Stimulated activated CD8-positive, alpha-beta memory T cell treated with anti-CD3 and anti-CD28 coated beads, Interleukin-7, amount 100 ng/mL, for 24 hours (primary cell): ENCODE measurements around the gene MYO1B.
A peak's percentile ranks its signal among the peaks of the same experiment; 100 is the strongest.

Source experiments
- DNase-seq: peaks from one replicate; pipeline ENCODE4 v3.0.0-alpha.2; 2020; ENCODE audit warnings: low read depth

Gene MYO1B

DNA sequence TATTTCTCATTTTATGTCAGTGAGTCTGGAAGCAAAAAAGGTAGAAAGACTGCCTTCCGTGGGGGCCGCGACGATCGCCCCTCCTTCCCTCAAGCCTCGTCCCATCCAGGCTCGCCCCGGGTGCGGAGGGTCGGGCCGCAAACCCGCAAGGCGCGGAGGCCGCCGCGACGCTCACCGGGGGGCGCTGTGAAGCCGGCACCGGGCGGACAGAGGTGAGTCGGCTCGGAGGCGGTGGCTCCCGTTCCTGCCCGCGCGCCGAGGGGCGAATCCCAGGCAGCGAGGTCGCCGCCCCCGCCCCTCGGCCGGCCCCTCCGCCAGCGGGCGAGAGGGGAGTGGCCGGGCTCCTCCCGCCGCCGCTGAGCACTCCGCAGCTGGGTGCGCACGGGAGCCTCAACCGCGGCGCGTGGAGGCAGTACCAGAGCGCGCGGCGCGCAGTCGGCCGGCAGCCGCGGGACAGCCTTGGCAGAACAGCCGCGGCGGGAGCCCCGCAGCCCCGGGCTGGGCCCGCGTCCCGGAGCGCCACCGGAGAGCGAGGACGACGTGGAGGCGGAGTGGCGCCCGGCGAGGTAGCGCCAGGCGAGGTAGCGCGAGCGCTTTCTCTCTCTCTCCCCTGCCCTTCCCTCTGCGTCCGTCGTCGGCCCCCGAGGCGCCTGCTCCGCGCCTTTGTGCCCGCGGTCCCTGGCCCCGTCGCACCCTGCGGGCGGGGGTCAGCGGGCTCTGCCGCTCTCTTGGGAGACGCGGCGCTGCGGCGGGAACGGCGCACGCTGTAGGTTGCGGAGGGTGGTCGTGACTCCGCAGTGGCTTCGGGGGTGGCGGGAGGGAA lies at the start of gene MYO1B:
Gene MYO1B (plus strand): TSS at position 359 of the 823 bp plus-strand sequence. CDS start 31,492 bp downstream, outside the sequence.
- DNase-seq = no peak

DNA sequence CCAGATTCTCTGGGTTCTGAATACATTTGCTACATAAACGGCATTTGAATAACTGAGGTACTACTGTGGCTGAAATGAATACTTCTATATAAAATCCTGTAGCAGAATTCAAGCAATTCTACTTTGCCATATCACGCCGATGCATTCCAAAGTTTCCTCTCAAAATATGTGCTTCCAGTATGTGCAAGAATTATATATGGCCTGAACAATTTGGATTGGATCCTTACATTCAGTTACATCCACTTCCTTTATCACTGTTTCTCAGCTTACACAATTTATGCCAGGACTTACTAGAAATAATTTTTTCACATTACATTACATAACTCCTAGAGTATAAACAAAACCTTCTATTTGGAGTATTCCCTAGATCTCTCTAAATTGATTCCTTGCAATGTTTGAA lies 48.1 kb upstream of the MYO1B start:
- DNase-seq = no peak

DNA sequence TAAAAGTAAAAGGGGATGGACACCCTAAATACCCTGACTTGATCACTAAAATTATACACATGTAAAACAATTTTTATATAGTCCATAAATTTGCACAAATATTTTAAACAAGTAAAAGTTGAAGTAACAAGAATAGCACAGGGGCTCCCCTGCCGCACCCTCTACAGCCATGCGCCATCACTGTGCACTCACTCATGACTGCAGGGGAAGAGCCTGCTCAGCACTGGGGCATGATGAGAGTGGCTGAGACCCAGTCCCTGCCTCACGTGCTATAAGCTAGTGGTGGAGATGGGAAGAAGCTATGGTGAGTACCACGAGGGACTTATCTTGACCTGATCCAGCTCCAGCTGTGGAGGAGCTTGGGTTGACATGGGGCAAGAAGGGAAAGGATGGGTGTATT lies 46.9 kb upstream of the MYO1B start:
- DNase-seq = no peak

DNA sequence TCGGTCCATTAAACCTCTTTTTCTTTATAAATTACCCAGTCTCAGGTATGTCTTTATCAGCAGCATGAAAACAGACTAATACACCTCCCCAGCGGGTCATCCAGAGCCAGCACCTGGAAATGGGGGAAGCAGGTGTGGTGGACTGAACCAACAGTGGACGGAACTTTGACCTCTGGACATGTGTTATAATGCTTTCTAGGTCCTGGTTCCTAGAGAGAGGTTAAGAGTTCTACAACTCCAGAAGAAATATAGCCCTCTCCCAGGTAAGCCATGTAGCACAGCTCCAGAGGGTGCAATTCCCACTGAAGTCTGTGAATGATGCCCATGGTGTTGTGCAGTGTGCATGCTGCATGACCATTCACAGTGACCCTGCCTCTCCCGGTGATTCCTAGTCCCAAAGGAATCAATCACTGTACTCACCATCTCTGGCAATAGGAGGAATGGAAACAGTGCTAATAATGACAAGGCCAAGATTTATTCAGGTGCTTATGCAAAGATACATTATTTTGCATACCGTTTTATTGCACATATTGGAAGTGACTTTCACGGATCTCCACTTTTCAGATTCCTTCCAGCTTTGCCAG lies 45.2 kb upstream of the MYO1B start:
- no peak for DNase-seq

DNA sequence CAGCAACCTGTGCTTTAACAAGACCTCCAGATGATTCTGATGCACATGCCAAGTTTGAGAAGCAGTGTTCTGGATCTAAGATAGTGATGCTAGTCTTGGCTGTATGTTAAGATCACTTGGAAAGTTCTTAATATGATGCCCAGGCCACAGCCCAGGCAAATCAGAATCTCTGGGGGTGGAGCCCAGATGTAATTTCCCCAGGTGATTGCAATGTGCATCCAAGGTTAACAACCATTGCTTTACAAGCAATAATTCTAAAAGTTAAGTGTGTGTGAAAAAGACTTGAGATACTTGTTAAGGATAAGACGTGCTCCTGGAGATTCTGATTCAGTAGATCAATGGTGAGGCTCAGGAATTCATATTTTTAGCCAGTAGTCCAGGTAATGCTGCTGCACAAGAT lies 44.3 kb upstream of the MYO1B start:
- DNase-seq = no peak

DNA sequence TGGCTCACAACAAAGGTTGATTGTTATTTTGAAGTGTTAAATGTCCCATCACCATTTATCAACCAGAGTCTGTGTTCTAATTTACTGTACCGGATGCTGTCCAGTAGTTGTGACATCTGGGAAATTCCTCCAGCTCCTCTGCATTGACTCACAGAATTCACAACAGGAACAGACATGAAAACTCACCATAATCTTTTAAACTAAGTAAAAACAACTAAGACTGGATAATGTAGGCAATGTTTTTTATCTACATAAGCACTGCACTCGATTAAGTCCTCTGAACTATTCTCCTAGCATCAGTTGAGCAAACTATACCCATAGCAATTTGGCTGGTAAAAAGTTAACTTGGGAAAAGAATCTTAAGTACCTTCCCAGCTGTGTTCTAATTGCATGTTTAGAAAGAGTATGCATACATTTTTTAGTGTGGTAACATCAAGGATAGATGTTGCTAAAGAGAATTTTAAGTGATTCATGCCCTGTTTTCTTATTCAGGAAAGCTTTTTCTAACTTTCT lies 42.9 kb upstream of the MYO1B start:
- DNase-seq = no peak

GRCh38 chr2:191202881-191203397 lies 42.3 kb upstream of the MYO1B start:
- no peak for DNase-seq

DNA sequence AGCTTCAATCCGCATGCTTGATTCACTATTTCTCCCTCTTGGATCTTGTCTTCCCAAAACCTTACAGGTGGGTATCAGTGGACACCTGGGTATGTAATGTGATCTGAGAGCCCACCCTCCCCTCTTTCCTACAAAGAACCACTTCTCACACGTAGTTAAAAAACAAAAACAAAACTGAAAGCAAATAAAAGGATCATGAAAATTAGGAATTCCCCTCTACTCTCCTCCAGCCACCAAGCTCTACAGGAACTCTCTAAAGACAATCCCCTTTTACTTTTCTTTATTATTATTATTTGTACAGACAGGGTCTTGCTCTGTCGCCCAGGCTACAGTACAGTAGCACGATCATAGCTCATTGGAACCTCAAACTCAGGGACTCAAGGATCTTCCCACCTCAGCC lies 40.8 kb upstream of the MYO1B start:
- no peak for DNase-seq

DNA sequence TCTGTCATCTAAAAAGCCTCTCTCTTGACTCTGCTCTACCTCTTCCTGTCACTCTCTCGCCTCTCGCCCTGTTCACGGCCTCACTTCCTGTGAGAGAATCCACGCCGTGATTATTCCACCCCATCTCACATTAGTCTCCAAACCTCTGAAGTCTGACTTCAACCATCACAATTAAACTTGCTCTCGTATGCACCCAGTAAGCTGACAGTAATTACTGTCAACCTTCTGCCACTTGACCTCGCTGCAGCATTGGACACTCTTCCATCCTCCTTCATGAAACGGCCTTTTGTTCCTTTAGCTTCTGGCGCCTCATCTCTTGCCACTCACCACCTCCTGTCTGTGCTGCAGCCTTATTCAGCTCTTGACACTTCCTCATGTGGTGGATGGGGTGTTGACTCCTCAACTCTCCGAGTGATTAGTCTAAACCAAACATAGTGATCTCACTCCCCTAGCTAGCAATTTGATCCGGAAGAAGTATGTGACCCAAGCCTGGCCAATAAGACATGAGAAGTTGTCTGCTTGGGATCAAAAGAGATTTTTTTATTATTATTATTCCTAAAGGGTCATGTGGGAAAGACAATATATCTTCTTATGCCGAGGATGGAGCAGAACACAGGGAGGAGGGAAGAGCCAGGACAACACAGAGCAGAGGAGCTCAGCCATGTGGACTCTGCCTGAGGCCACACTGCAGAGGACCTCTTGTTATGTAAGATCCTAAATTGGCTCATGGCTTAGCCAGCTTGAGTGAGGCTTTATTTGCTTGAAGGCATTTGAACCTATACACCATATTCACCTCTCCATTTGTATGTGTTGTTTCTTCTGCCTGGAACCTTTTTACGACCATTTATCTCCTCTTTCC lies 38.4 kb upstream of the MYO1B start:
- DNase-seq = peak; percentile 5

DNA sequence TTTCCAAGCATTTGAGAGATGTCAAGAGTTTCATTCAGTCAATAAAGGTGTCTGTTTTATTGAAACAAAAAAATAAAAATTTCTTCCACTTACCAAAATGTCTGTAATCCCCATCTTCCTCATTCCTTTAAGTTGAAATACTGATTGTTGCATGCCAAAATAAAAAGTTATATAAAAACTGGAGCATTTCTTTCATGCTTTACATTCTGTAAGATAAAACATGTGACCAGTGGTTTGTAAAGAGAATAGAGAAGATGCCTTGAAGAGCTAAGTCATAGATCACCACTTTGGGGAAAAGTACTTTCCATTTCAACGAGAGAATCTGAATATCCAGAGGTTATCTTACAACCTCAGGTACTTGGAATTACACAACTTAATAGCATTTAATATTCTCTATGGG lies 35.9 kb upstream of the MYO1B start:
- no peak for DNase-seq

- no peak for DNase-seq
Observed at GRCh38 chr2:191212119-191212518, 33.1 kb upstream of the MYO1B start.

DNA sequence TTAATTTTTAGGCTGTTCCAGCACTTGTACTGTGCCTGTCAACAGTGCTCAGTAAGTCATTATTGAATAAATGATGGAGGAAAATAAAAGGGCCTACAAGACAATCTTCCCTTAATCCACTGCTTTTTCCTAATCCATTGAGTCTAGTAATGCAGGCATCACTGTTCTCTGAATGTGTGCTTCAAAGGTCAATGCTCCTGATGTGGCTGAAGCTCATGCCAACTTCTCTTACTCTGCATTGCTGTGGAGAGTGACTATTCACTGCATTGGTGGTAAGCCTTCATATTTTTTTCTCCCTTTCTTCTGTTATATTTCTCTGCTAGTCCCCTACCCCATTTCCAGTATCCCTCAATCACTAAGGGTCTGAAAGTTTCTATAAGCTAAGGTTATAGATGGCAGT lies 31.9 kb upstream of the MYO1B start:
- DNase-seq = no peak

DNA sequence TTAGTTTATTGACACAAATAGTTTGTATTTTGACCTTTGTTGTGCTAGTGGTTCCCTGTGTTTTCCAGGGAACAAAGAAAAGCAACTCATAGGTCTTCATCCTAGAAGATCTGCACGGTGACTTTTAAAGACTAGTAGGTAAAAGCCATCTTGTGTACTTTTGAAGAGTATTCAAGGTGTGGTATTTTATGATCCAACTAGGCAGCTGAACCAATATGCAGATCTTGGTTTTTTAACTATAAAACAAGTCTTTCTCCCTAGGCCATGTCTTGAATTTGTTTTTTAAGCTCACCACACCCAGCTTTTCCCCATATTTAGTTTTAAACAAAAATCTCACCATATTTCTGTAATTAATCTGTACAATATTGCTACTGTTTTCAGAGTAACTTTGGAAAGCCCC lies 30.0 kb upstream of the MYO1B start:
- DNase-seq = no peak

- no peak for DNase-seq
Observed at GRCh38 chr2:191215666-191216065, 29.5 kb upstream of the MYO1B start.

DNA sequence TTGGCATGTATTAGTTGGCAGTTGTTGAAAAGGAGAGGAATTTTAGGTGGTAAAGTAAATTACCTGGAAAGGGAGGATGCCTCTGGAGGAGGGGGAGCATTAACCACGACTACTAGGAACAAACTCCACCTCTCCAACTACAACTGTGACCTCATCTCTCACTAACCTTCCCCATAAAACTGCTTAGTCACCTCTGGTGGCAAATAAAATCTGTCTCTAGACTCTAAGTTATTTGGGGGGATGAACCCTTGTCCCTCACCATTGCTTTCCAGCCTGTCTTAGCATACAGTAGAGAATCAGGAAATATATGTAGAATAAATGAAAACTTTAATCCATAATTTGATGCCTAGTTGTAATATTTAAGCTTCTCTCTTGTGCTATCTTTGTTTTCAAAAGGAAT lies 27.6 kb upstream of the MYO1B start:
- DNase-seq = no peak

DNA sequence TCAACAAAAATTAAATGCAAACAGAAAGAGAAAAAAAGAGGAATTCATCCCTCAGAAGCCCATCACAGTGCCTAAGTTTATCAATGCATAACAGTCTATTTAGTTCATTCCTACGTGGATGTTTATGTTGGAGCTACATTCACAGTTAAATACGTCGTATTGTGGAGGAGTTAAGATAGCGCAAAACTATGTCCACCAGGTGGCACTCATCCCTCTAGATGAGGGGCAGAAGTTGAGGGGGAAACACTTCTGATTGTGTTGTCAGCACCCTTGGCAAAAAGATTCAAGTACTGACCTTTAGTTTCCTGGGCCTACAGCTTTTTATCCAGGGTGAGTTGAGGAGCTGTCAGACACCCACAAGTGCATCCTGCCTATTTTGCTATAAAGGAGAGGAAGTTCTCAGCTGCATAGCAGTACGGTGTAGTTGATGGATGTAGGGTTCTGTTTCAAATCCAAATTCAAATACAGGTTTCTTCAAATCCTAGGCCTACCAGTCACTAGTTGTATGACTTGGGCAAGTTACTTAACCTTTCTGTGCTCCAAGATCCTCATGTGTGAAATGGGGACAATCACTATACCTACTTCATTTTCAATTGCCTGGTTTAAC lies 26.8 kb upstream of the MYO1B start:
- peak; percentile 14 for DNase-seq

DNA sequence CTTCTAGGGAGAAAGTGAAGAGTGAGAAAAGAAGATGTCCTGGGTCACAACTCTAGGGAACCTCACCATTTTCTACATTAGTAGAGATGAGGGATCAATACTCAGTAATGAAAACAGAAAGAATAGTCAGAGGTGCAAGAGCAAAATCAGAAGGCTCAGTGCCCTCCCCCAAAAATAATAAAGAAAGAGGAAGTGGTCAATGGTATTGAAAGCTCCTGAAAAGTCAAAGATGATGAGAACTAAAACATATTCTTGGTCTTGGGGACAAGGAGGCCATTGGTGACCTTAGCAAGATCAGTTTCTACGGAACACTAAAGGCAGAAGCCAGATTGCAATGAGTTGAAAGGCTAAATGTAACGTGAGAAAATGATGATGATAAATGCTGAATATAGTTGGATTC lies 24.5 kb upstream of the MYO1B start:
- no peak for DNase-seq

DNA sequence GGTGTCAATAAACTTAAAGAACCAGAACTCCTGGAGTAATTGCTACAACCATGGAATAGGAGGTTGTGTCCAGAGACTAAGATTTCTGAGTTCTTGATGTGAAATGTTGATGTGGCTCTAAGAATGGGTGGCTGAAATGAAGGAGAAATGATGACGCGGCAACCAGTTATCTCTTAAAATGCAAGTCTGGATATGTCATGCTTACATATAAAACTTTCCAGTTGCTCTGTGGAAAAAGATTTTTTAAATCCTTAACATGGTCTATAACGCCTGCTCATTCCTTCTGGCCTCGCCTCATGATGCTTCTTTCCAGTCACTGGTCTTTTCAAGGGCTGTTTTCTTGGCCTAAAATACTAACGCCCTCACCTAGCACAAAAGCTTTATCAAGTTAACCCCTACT lies 23.5 kb upstream of the MYO1B start:
- DNase-seq = no peak

DNA sequence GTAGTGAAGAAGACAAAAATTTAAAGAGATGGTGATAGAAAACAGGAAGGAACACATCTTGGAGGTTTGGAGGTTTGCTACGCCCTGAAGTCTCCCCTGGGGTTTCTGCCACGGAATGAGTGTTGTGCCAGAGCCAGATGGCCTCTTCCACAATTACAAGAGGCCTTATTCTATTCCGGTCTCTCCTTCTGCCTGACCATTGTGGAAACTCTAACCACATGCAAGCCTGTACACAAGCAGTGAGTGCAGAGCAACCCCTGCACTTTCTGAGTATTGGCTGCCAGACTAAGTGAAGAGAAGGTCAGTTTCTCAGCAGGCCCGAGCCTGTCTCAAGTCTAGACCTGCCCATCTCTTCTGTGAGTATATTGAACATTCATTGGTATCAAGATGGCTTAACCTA lies 22.7 kb upstream of the MYO1B start:
- no peak for DNase-seq

- DNase-seq = no peak
Observed at GRCh38 chr2:191222952-191223351, 22.3 kb upstream of the MYO1B start.

GRCh38 chr2:191225126-191225525 lies 20.1 kb upstream of the MYO1B start:
- DNase-seq = no peak

DNA sequence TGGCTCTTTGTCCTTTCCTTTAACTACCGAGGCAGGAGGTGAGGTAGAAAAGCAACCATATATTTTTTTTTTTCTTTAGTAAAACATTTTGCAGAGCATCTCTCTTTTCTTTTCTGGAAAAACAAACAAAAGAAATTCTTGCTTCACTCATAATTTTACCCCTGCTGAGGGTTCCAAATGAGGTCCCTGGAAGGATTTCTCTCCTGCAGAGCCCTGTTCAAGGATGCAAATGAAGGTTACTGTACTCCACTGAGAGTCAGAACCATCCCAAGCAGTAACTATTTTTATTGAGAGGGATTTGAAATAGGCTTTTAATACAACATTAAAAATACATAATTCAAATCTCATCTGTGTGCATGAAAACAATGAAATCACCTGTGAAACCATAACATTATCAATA lies 19.5 kb upstream of the MYO1B start:
- DNase-seq = no peak
